NCI-H1930 (cell line): ENCODE results near the gene EVI5L.
"Not testable (repeated sequence)": the region's sequence is repeated elsewhere in the genome, so short reads cannot be mapped to it uniquely, and the experiment has no call there.

Source experiments
- DNase-seq, 2 experiments: peaks; one replicate each; lab custom pipeline; 2025; lab: John Stamatoyannopoulos, UW

EVI5L gene

GRCh38 chr19:7829561-7830271, at the start of gene EVI5L:
Gene EVI5L, plus strand, starts transcription at chr19:7830218. Its CDS starts 16,325 bp downstream, at chr19:7846543.
- DNase-seq: peak; percentile 100

DNA sequence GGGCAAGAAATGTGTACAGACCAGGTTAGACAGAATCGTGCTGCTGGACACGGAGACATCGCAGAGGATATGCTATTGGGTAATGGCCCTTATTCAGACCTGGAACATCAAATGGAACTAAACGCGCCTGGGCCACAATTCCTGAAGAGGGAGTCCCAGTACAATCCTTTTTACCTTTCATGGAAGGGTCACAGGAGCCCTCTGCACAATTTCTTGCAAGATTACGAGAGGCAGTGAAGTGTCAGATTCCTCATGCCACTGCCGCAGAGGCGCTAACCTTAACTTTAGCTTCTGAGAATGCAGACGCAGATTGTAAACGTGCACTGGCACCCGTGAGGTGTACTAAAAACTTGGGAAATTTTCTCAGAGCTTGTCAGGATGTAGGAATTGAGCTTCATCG, 48.9 kb upstream of the EVI5L start:
- no peak for DNase-seq

DNA sequence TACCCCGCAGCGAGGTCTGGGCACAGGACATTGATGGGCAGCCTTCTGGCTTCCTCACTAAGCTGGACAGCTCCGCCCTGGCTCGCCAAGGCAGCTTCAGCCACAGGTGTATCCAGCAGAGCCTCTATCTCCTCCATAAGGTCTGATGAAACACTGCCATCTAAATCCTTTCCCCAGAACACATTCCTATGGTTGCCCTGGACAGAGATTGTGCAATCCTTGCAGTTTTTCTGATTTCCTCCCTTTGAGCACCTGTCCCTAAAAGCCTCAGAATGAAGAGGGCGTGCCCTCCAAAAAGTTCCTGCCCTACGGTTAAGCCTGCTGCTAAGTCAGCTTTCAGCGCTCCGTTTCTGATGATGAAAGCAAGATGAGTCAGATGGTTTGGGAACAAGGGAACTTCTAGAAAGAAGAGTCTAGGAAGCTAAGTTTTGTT, 46.0 kb upstream of the EVI5L start:
- no peak for DNase-seq

- DNase-seq: no peak
Measured at GRCh38 chr19:7784856-7785255, 45.2 kb upstream of the EVI5L start.

DNA sequence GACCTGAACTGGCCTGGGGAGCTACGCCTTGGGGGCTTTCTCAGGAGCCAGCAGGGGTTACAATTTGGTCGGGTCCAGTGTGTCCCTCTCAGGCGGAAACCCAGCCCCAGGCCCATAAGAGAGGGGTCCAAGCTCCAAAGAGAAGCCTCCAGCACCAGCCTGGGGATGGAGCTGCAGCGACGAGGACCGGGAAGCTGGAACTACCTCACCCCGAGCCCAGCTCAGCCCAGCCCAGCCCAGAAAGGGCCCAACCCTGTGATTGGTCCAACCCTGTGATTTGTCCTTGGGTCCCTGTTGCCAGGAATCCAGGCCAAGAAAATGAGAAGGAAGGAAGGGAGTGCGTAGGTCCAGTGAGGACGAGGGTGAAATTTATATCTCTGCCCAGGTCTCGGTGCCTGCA, 42.9 kb upstream of the EVI5L start:
- no peak for DNase-seq

DNA sequence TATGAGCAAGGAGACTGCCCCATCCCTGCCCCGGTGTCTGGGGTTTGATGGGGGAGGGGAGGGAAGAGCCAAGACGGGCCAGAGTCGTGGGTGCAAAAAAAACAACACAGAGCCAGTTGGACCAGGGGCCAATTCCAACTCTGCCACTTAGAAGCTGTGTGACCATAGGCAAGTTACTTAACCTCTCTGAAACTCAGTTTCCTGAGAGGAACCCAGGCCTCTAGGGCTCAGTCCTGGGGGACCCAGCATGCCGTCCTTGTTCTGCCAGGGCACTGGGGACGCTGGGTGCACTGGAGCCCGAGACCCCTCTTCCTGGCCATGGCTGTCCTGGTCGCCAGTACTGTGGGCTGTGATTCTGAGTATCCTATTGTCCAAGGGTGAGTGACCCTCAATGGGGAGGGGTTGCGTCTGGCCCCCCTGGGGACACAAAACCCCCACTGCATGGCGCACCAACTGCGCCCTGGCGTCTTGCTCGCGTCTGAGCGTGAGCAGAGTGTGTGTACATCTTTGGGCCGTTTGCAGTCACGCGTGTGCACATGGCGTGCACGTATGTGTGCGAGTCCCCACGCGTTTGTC, 42.3 kb upstream of the EVI5L start:
- no peak for DNase-seq

DNA sequence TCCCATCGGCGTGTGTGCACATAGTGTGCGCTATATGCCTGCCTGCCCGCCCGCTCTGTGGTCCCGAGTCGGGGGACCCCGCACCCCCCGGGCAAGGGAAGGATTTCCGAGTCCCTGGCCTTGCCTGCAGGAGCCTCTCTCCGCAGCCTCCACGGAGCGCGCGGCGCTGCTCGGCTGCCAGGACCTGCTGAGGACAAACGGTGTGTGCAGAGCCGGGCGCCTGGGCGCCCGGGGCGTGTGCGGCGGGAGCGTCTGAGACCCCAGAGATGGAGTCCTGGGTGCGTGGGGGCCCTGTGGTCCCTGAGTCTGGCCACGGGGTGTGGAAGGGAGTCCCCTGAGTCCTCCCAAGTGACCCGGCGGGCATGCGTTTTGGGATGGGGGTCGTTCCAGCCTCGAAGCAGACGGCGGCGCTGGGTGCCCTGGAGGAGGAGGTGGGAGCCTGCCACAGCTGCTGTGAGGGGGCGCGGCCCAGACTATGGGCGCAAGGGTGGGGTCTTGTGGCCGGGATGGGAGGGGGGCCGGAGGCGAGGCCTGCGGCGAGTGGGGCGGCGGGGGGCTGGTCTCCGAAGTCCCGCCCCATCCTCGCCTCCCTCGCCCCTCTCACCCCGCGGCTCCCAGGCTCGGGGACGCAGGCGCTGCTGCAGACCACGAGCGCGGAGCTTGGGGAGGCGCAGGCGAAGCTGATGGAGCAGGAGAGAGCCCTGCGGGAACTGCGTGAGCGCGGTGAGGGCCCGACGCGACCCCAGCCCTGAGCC, 41.7 kb upstream of the EVI5L start:
- no peak for DNase-seq

DNA sequence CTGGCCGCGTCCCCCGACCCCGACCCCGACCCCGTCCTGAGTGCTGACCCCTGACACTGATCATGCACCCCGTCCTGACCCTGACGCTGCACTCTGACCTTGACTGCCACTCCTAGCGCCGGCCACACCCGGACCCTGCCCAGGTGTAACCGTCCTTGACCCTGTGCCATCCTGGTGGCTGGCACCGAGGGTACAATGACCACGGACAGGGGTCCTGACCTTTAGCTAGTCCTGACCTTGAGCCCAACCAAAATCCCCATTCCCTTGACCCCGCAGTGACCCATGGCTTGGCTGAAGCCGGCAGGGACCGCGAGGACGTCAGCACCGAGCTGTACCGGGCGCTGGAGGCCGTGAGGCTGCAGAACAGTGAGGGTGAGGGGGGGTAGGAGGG, 41.1 kb upstream of the EVI5L start:
- no peak for DNase-seq

DNA sequence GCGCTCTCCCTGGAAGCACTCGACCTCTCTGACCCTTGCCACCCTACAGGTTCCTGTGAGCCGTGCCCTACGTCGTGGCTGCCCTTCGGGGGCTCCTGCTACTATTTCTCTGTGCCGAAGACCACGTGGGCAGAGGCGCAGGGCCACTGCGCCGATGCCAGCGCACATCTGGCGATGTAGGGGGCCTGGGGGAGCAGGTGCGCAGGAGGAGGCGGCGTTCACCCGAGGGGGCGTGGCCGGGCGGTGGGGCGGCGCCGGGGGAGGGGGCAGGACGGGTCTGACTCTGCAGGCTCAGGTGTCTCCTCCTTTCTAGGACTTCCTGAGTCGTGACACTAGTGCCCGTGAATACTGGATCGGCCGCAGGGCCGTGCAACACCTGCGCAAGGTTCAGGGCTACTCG, 40.6 kb upstream of the EVI5L start:
- DNase-seq: no peak

DNA sequence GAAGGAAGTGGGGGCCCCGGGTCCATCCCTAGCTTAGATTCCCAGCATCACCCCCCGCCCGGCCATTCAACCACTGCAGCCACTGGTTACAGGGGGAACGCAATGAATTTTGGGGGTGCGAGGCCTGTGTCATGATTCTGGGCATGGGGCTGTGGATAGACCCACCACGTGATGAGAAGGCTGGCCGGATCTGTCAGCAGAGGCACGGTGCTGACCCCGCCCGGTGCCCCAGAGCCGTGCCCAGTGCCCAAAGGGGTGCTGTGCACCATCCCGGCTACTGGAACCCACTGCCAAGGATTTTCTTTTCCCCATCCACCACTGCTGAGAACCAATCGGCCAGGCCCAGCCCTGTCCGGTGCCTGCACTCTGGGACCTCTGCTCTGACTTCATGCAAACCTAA, 39.6 kb upstream of the EVI5L start:
- no peak for DNase-seq

DNA sequence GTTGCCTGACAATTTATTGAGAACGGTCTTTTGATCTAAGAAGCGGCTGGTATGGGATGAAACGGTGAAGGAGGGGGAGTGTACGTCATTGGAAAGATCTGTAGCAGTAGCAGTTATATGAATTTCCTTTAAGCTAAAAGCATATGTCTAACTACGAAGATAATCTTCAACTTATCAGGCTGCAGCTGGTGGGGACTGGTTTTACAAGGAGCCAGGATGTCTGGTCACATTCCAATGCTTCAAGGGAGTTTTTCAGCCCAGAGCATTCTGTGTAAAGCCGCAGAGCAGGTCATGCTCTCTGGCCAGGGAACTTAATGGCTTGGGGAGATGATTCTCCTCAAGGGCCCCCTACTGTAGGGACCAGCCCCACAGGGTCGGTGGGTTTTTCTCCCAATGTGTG, 37.7 kb upstream of the EVI5L start:
- no peak for DNase-seq

DNA sequence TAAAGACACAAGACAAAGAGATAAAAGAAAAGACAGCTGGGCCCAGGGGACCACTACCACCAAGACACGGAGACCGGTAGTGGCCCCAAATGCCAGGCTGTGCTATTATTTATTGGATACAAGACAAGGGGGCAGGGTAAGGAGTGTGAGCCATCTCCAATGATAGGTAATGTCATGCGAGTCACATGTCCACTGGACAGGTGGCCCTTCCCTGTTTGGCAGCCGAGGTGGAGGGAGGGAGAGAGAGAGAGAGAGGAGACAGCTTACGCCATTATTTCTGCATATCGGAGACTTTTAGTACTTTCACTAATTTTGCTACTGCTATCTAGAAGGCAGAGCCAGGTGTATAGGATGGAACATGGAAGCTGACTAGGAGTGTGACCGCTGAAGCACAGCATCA, 37.3 kb upstream of the EVI5L start:
- not testable (repeated sequence) for DNase-seq

DNA sequence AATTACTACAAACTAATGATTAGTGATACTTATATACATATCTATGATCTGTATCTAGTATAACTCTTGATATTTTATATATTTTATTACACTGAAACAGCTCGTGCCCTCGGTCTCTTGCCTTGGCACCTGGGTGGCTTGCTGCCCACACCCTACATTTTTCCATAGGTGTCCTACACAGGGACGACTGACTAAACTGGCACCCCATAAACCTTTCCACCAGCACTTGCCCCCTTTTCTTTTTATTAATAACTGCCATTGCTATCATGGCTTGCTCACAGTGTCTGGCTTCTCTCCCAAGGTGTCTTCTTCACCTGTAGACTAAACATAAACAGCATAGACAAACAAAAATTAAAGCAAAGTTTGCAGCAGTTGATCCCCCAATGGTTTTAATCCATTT, 36.5 kb upstream of the EVI5L start:
- no peak for DNase-seq

GRCh38 chr19:7795555-7796161, 34.4 kb upstream of the EVI5L start:
- peak; percentile 85 to 89 for DNase-seq

GRCh38 chr19:7799640-7800355, 30.2 kb upstream of the EVI5L start:
- peak; percentile 41 to 80 for DNase-seq

DNA sequence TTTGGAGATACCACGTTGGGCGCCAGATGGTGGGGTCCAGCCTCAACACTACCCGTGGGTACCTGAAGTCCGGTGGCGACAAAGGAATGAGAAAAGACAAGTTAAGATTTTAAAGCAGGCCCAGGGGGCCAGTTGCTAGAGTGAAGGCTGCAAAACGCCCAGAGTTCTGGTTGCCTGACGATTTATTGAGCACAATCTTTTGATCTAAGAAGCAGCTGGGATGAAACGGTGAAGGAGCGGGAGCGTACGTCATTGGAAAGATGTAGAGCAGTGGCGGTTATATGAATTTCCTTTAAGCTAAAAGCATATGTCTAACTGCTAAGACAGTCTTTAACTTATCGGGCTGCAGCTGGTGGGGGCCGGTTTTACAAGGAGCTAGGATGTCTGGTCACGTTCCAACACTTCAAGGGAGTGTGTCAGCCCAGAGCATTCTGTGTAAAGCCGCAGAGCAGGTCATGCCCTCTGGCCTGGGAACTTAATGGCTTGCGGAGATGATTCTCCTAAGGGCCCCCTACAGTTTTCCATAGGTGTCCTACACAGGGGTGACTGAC, 28.9 kb upstream of the EVI5L start:
- no peak for DNase-seq

DNA sequence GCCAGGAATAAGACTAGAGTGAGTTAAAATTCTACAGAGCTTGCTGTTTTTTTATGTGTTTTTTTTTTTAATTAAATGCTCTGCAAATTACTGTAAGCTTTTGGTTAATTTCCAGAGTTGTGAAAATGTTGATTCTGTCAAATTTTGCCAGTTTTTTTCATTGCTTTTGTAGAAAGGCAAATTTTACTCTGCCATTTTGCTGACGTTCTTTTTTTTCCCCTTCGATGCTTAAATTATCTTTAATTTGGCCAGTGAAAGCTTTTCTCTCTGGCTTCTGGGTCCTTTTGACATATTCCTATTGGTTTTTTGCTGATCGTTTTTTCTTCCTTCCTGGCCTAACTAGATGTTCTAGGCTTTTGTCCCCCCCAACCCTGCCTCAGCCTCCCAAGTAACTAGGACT, 23.8 kb upstream of the EVI5L start:
- no peak for DNase-seq

DNA sequence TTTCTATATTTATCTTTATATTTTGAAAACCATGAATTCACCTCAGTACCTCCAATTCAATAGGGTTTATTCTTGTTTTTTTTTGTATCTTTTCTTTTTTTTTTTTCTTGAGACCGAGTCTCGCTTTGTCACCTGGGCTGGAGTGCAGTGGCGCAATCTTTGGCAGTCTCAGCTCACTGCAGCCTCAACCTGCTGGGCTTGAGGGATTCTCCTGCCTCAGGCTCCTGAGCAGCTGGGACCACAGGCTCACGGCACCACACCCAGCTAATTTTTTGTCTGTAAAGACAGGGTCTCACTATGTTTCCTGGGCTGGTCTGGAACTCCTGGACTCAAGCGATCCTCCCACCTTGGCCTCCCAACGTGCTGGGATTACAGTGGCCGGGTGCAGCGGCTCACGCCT, 23.1 kb upstream of the EVI5L start:
- DNase-seq: no peak

DNA sequence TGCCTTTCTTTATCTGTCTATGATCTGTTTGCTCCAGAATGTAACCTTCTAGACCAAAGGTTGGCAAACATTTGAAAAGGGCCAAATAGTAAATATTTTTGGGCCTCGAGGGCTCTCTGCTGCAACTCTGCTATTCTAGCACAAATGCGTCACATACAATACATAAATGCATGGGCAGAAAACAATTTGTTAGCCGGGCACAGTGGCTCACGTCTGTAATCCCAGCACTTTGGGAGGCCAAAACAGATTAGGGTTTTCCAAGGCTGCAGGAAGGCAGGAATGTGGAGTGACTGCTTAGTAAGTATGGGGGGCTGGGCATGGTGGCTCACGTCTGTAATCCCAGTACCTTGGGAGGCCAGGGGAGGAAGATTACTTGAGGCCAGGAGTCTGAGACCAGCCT, 21.9 kb upstream of the EVI5L start:
- no peak for DNase-seq

DNA sequence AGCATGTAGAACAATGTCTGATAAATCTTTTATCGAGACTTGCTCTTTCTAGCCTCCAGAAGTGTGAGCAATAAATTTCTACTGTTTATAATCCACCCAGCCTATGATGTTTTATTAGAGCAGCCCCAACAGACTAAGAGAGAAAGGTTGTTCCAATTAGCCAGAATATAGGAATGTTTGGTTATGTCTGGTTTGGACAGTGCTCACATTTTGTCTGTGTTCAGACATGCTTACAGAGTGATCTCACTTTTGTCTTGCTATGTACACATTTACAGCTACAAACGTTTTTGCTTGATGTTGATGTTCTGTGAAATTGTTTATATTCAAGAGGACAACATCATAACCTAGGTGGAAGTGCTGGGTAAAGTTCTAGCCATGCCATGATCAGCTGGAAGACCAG, 18.0 kb upstream of the EVI5L start:
- no peak for DNase-seq

DNA sequence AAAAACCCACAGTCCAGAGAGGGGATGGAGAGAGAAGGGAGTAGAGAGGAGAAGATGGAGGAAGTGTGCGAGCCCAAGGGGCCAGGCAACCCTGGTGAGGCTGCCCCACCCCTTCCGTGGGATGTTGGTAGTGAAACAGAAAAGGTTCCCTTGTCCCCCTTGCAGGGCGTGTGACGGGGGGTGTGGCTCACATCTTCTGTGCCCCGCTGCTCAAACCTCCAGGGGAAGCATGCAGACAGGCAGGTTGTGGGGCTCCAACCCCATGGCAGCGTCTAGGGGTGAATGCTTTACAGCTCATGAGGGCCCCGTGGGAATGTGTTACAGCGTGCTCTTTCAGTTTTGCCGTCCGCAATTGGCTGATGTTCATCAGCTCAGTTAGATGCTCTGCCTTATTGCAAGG, 14.7 kb upstream of the EVI5L start:
- no peak for DNase-seq

GRCh38 chr19:7816040-7816439, 14.0 kb upstream of the EVI5L start:
- DNase-seq: not testable (repeated sequence)
